Fibroblast of lung (primary cell): ENCODE results near the gene SDCCAG8.

Experiments used
- EZH2 ChIP-seq: IDR thresholded peaks from 2 replicates; pipeline ENCODE4 v1.5.1; 2012; ENCODE audit warnings: low read length, control low read depth, mild to moderate bottlenecking; ENCODE audit errors: missing control alignments
- TF ChIP-seq, protein P1 (sequence below), 2 donors: IDR thresholded peaks in 1 of 2; conservative IDR thresholded peaks in 1 of 2; 1 replicate in 1 of 2; 2 replicates in 1 of 2; pipeline ENCODE4 v1.5.1; 2011 to 2012; ENCODE audit warnings: low read length in 2 of 2, control low read depth in 1 of 2, inconsistent platforms in 1 of 2, low read depth in 1 of 2, mild to moderate bottlenecking in 1 of 2

DNA sequence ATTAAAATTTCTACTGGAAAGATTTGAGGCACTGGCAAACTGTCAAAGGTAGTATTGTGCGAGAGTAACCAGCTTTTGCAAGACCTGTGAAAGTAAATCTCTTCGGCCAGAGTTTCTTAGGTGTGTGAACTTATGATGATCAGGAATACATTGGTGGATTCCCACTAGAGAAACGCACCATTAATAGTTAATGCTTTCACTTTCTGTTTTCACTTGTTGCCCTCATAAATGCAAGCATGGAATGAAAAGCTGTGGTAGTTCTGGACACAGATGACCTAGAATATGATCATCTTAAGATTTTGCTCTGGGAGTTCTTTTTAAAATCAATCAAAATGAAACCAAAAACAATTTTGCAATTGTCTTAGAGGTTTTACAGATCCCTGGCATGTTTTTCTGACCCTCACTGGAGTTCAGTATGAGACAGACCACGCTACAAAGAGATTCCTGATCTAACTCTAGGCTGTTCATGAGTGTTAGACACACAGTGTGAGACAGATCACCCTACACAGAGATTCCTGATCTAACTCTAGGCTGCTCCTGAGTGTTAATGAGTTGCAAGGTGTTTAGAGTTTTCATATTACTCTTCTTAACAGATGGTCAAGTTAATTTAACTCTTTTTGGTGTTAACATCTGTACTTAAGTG, 98.8 kb downstream of the SDCCAG8 start:
- TF ChIP-seq, protein P1, sequence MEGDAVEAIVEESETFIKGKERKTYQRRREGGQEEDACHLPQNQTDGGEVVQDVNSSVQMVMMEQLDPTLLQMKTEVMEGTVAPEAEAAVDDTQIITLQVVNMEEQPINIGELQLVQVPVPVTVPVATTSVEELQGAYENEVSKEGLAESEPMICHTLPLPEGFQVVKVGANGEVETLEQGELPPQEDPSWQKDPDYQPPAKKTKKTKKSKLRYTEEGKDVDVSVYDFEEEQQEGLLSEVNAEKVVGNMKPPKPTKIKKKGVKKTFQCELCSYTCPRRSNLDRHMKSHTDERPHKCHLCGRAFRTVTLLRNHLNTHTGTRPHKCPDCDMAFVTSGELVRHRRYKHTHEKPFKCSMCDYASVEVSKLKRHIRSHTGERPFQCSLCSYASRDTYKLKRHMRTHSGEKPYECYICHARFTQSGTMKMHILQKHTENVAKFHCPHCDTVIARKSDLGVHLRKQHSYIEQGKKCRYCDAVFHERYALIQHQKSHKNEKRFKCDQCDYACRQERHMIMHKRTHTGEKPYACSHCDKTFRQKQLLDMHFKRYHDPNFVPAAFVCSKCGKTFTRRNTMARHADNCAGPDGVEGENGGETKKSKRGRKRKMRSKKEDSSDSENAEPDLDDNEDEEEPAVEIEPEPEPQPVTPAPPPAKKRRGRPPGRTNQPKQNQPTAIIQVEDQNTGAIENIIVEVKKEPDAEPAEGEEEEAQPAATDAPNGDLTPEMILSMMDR (conservative IDR thresholded peaks at IDR 0.05 in 1 of 2, IDR thresholded peaks at IDR 0.05 in 1 of 2; ENCODE audit: low read depth in 1 of 2, low read length in 2 of 2): no peak
- no peak for TF ChIP-seq EZH2
